Activated CD4-positive, alpha-beta T cell treated with anti-CD3 and anti-CD28 coated beads for 4 hours (primary cell): ENCODE measurements around the gene NRXN3.
"Not testable (repeated sequence)": the region's sequence is repeated elsewhere in the genome, so short reads cannot be mapped to it uniquely, and the experiment has no call there.

Experiments used
- DNase-seq, 2 donors: peaks; one replicate each; pipeline ENCODE4 v3.0.0-alpha.2; 2020

The NRXN3 gene

GRCh38 chr14:78970677-78971076 lies 800.5 kb downstream of the NRXN3 start:
- DNase-seq = no peak

GRCh38 chr14:78972440-78972839 lies 802.3 kb downstream of the NRXN3 start:
- no peak for DNase-seq

GRCh38 chr14:78974691-78975090 lies 804.5 kb downstream of the NRXN3 start:
- no peak for DNase-seq

GRCh38 chr14:78975734-78976133 lies 805.6 kb downstream of the NRXN3 start:
- DNase-seq = no peak

GRCh38 chr14:78978896-78979295 lies 808.7 kb downstream of the NRXN3 start:
- no peak for DNase-seq

- DNase-seq = no peak
Measured at GRCh38 chr14:78982551-78982950, 812.4 kb downstream of the NRXN3 start.

GRCh38 chr14:78983126-78983525 lies 813.0 kb downstream of the NRXN3 start:
- DNase-seq = no peak

- no peak for DNase-seq
Measured at GRCh38 chr14:78985668-78986381, 815.7 kb downstream of the NRXN3 start.

GRCh38 chr14:78986989-78987388 lies 816.8 kb downstream of the NRXN3 start:
- no peak for DNase-seq

GRCh38 chr14:78989221-78989620 lies 819.0 kb downstream of the NRXN3 start:
- DNase-seq = no peak

- DNase-seq = no peak
Measured at GRCh38 chr14:78992867-78993266, 822.7 kb downstream of the NRXN3 start.

GRCh38 chr14:78997811-78998210 lies 827.6 kb downstream of the NRXN3 start:
- DNase-seq = no peak

GRCh38 chr14:79009286-79009685 lies 839.1 kb downstream of the NRXN3 start:
- DNase-seq = no peak

- no peak for DNase-seq
Measured at GRCh38 chr14:79011091-79011919, 841.1 kb downstream of the NRXN3 start.

- no peak for DNase-seq
Measured at GRCh38 chr14:79011920-79012204, 841.7 kb downstream of the NRXN3 start.

GRCh38 chr14:79016828-79017505 lies 846.8 kb downstream of the NRXN3 start:
- DNase-seq = no peak

- DNase-seq = no peak
Measured at GRCh38 chr14:79017561-79017960, 847.4 kb downstream of the NRXN3 start.

GRCh38 chr14:79018836-79019235 lies 848.7 kb downstream of the NRXN3 start:
- no peak for DNase-seq

- DNase-seq = not testable (repeated sequence)
Measured at GRCh38 chr14:79019898-79020297, 849.7 kb downstream of the NRXN3 start.

- DNase-seq = no peak
Measured at GRCh38 chr14:79021766-79022165, 851.6 kb downstream of the NRXN3 start.

- DNase-seq = no peak
Measured at GRCh38 chr14:79027138-79027537, 857.0 kb downstream of the NRXN3 start.

- no peak for DNase-seq
Measured at GRCh38 chr14:79028281-79028680, 858.1 kb downstream of the NRXN3 start.

- no peak for DNase-seq
Measured at GRCh38 chr14:79036441-79036840, 866.3 kb downstream of the NRXN3 start.

GRCh38 chr14:79037106-79037505 lies 866.9 kb downstream of the NRXN3 start:
- DNase-seq = no peak
